Left forelimb (tissue), 1 donor: ENCODE measurements around the gene ZNHIT1.

Experiments
- DNase-seq: peaks from one replicate; pipeline ENCODE4 v3.0.0-alpha.2; 2018; ENCODE audit warnings: low spot score

ZNHIT1 gene

DNA sequence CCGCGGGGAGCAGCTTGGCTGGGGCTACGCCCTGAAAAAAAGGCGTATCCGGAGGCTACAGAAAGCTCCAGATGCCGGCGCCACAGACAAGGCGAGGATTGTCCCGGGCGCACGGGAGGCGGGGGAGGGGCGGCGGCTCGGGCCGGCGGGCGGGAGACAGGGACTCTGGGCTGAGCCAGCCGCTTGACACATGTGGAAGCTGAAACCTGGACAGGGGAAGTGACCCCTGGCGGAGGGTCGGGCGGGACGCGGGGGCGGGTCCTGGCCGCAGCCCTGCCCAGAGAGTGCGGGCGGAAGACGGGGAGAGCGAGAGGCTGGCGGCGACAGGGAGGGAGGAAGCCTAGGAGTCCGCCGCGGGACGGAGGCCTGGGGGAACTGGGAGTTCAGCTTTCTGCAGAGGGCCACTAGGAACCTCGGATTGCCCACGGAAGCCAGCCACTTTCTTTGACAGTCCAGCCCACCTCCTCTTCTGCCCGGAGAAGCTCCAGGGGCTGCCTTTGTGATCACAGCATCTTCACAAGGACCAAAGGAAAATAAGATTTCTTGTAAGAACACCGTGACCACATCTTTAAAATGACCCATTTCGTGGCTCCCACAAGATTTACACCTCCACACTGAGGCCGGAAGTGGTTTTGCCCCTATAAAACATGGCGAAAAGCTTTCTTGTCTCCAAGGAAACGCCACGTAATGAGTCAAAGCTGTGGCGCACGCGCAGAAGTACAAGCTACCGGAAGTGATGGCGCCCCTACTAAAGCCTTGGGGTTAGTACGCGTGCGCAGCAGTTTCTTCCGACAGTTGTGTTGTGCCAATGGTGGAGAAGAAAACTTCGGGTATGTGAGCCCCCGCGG is at the start of gene ZNHIT1, which contains the start of gene PLOD3:
Gene ZNHIT1, plus strand, starts transcription at position 778 of the 848 bp plus-strand sequence. Its CDS starts 31 bp downstream, at position 809.
Gene PLOD3, minus strand, starts transcription at position 194 of the 848 bp plus-strand sequence. CDS start 307 bp downstream, outside the sequence.
- peak; percentile 94 for DNase-seq

DNA sequence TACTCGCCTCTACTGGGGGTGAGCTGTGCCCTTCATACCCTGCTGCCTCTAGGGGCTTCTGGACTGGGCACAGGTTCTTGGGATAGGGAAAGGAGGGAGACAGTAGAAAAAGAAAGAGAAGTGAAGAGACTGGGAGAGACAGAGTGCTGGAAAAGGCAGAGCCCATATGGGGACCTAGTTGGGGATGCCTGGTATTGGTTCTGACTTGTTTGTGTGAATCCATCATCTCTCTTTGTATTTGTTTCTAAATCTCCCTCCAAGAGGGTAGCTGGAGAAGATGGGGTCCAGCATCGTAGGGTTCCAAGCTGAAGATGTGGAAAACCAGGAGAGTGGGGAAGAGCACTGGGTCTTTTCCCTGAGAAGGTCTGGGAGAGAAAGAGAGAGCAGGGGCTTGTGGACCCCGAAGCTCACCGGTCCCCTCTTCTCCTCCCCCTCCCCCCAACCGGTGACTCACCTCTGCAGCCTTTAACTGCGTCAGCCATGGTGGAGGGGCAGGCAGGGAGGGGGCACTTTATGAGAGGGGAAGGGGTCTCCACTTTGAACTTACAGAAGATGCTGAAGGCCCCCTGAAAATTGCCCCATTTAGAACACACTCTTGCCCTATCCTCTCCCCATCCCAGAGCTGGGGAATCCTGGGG is 49.4 kb upstream of the ZNHIT1 start:
- no peak for DNase-seq

DNA sequence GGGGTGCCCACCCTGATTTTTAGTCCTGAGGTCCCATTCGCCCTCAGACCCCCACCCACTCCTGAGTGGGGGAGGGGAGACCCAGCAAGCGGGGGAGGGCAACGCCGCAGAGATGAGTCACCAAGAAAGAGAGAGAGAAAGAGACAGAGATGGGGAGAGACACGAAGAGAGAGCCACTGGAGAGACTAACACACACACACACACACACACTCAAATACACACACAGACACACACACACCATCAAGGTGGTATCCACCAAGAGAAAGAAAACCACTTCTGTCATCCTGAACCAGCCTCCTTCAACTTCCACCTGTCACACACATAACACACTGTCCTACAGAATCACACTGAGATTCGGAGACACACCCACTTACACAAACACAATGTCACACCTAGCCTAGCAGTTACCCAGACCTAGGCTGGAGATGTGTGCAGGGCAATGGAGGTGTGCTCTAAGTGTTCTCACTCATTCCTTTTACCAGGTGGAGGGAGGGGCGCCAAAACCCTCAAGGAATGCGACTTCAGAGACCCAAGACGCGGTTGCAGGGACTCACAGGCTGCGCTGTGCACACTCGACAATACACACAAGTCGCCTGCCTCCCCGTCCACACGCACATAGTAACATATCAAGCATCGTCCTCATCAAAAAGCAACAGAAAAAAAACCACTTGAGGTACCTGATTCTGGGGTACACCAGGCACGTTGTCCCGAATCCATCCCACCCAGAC is 48.7 kb upstream of the ZNHIT1 start:
- no peak for DNase-seq

GRCh38 chr7:101169838-101170551 is 48.0 kb upstream of the ZNHIT1 start:
- DNase-seq, result peak; percentile 82

GRCh38 chr7:101170617-101171441 is 47.1 kb upstream of the ZNHIT1 start:
- no peak for DNase-seq

DNA sequence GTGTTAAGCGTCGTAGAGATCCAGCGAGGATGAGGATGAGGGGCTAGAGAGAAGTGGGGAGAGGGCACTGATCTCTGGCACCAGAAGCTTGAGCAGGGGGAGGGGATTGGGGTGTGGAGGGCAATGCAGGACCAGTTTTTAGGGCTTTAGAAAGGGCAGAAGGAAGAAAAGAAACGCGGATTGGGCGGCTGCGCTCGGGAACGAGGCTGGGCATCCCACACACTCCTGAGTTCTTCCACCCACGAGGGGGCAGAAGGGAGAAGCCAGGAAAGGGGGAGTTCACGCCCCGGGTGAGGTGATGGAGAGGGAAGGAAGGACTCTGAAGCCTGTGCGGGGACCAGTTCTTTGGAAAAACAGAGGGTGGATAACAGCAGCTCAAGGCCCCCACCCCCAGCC is 46.5 kb upstream of the ZNHIT1 start:
- no peak for DNase-seq

DNA sequence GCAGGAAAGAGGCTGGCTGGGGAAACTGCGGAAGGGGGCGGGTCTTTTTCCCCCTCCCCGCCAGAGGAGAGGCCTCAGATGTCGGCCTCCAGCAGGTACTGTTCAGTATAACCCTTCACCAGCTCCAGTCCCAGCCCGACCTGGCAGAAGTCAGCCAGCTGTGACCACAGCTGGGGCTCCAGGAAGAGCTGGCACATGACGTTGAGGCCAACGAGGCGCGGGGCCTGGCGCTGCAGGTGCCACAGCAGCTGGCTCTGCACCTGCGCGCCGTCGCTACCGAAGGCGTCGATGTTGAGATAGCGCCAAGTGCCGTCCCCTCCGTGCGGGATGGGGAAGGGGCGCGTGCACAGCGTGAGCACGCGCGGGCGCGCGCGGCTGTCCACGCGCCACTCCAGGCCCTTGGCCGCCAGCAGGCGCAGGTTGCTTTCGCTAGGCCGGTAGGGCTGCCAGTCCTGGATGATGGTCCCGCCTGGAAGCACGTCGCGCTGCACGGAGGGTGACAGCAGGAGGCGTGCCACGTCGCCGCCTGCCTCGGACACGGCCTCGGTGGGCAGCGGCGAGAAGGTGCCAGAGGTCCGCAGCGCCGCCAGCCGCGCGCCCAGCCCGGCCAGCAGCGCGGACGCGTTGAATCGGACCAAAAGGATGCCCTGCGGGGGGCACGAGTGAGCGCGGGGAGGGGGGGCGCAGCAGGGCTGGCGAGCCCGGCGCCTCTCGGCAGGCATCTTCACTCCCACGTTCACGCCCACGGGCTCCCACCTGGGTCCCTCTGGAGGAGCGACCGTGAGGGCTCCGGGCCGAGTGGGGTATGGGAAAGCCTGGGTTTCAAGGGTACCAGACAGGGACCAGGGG is 45.7 kb upstream of the ZNHIT1 start:
- no peak for DNase-seq

DNA sequence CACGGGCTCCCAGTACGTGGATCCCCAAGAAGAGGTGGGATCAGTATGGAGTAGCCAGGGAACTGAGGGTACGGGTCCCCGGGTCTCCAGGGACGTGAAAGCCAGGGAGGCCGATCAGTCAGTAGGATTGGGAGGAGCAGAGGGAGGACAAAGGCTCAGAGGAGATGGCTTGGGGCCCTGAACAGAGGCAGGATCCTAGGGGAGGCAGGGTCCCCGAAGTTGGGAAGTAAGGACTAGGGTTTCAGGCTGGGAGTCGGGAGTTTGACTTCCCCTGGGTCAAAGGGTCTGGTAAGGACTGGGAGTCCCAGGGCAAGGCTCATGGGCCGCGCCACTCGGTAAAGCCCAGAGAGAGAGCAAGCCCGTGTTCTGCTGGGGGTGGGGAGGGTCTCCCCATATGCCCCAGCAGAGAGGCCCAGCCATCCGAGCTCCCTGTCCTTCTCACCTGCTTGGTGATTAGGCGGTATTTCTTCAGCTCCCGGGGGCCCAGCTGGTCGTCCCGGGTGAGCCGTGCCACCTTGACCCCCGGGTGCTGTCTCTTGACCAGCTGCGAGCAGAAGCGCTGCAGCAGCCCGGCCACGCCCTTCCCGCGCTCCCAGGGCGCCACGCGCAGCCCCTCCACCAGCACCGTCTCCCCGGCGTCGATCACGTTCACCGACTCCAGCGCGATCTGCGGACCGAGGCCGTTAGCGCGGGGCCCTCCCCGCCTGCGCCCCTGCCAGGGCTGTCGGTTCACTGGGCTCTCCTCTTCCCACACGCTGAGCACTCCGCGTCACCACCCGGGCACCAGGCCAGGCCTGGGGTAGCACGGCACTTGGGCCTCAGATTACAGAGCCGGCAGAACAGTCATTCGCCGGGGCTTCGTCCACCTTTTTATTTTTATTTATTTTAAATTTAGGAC is 44.9 kb upstream of the ZNHIT1 start:
- no peak for DNase-seq

- DNase-seq, result no peak
These were observed 44.2 kb upstream of the ZNHIT1 start for GRCh38 chr7:101173752-101174244.

DNA sequence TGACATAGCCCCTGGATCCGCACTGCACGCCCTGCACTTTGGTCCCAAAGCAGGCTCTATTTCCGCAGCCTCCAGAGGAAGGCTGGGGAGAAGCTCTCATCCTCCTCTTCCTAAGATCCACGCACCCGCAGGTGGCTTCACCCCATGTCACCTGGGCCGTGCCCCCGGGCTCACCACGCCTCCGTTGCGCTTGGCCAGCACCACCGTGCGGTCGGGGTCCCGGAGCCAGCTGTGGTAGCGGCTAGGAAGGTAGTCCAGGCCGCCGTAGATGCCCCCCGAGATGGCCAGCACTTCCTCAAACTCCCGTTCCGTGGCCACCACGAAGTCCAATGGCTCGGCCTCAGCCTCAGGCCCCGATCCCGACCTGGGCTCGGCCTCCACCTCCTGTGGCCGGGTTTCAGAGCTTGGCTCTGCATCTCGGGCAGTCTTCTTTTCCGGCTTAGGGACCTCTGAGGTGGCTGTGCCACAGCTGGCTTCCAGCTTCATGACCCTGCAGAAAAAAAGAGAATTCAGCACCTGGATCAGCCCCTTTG is 43.6 kb upstream of the ZNHIT1 start:
- no peak for DNase-seq

DNA sequence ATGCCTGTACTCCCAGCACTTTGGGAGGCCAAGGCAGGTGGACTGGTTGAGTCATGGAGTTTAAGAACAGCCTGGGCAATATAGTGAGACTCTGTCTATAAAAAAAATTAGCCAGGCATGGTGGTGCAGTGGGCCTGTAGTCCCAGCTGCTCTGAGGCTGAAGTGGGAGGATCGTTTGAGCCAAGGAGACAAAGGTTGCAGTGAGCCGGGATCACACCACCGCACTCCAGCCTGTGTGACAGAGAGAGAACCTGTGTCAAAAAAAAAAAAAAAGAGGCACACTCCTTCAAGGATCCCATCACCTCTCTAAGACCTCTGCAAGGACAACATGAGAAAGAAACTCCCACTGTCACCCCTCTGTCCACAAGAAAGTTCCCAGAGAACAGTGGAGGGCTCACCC is 42.3 kb upstream of the ZNHIT1 start:
- DNase-seq, result no peak

DNA sequence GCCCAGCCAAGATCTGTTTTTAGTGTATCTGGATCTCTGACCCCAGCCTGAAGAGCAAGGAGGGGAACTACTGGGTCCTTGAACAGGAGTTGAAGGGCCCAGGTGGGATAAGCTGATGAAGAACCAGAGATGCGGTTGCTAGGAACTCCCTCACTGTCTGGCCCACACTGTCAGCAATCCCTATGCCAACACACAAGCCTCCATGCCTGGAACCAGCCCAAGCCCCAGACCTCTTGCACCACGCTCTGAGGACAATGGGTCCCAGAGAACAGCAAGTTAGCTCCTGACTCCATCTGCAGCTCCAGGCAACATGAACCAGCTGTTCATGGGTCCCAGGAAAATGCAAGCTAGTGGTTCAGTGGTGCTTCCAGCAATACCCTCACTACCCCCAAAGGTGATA is 40.3 kb upstream of the ZNHIT1 start:
- DNase-seq, result no peak

DNA sequence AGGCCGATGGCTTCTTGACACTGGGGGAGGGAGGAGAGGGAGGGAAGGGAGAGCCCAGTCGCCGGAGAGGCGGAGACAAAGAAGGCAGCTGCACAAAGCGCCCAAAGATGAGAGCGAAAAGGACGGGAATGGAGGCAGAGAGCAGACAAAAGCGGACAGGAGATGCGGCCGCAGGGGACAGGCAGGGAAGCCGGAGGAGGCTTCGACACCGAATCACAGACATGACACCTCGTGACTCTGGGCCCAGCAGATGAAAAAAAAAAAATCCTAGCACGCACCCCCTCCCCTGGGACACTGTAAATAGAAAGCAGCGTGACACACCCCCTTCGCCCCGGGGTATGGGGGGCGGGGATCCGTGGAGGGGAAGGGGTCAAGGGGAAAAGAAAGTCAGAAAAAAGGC is 38.8 kb upstream of the ZNHIT1 start:
- no peak for DNase-seq

GRCh38 chr7:101179713-101180112 is 38.3 kb upstream of the ZNHIT1 start:
- no peak for DNase-seq

GRCh38 chr7:101180130-101180755 is 37.7 kb upstream of the ZNHIT1 start, which contains the start of gene NAT16:
TSS of gene NAT16 (minus strand) at chr7:101180293. CDS start at chr7:101174807, 5,486 bp downstream.
- DNase-seq, result no peak

DNA sequence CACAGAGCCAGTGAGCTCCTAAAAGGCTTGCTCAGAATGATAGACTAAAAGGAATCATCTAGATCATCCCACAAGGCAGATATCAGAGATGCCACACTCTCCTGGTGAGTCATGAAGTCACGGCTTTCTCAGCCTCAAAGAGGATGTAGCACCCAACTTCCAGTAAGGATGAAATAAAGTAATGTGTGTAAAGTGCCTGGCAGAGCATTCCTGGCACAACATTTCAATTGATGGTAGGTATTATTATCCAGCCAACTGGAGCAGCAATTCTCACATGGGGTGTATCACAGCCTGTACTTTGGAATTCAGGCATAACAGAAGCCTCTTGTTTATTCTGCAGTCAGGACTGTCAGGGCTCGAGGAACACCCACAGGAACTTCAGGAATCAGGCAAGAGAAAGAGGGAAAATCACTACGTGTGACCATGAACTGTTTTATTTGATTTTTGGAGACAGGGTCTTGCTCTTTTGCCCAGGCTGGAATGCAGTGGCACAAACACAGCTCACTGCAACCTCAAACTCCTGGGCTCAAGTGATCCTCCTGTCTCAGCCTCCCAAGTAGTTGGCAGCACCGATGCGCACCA is 32.6 kb upstream of the ZNHIT1 start:
- no peak for DNase-seq

DNA sequence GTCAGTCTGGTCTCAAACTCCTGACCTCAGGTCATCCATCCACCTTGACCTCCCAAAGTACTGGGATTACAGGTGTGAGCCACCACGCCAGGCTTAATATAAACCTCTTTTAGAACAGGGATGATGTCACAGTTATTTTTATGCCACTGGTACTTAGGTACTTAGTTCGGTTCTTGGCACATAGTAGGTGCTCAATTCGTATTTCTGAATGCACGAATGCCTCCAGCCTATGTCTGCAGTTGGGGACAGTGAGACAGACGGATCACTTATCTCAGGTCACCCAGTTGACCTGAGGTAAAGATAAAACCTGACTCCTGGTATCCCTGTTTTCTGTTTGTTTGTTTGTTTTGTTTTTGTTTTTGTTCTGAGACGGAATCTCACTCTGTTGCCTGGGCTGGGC is 31.8 kb upstream of the ZNHIT1 start:
- DNase-seq, result no peak
